GM19397 (cell line): ENCODE results near the gene RGPD5.
A peak's percentile ranks its signal among the peaks of the same experiment; 100 is the strongest.
"Not testable (repeated sequence)": the region's sequence is repeated elsewhere in the genome, so short reads cannot be mapped to it uniquely, and the experiment has no call there.

ENCODE experiments used
- ATAC-seq: cut with Tn5 transposase; IDR thresholded peaks from one replicate; pipeline ENCODE4 v1.9.1; 2021; ENCODE audit warnings: mild to moderate bottlenecking, moderate library complexity; ENCODE audit not compliant: unreplicated experiment

RGPD5 gene

DNA sequence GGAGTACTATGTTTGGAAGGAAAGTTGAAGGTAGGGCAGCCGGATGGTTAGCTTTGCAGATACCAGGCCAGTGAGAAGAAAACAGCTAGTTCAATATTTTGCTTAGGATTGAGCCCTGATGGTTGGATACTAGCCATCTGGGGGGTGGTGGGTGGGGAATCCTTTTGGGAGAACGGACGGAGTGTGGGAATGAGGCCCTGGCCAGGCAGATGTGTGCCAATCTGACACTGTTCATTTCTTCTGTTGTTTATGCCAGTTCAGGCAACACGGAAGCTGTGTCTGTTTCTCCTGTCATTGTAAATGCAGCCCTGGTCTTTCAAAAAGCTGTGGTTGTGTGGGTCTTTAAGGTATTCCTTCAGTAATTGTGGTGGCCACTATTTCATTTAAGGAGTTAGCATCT lies 96.9 kb downstream of the RGPD5 start:
- not testable (repeated sequence) for ATAC-seq

DNA sequence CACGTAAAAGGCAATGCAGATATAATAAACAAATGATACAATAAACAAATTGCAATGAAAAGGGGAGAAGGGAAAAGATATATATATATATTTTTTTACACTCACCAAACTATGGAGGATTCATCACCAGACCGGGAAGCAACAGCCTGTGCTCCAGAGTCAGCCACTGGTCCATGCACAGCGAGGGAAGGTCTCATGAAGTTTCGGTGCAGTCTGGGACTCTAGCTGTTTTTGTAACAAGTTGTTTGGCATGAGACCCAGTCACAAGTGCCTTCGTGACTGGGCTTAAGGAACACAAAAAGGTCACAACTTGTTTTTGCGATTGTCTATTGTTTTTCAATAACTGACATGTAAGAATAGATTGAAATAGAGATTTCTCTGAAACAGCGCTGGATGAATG lies 99.6 kb downstream of the RGPD5 start:
- not testable (repeated sequence) for ATAC-seq

DNA sequence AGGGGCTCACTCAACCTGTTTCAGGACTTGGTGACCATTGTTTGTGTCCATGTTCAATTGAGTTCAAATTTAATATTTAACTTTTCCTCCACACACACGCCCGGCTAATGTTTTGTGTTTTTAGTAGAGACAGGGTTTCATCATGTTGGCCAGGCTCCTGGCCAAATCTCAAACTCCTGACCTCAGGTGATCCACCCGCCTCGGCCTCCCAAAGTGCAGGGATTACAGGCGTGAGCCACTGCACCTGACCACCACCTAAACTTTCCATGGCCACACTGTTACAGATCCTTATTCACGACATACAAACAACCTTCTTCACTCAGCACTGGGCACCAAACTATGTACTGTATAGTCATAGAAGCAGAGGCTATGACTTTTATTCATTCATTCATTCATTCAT lies 100.0 kb downstream of the RGPD5 start:
- not testable (repeated sequence) for ATAC-seq

DNA sequence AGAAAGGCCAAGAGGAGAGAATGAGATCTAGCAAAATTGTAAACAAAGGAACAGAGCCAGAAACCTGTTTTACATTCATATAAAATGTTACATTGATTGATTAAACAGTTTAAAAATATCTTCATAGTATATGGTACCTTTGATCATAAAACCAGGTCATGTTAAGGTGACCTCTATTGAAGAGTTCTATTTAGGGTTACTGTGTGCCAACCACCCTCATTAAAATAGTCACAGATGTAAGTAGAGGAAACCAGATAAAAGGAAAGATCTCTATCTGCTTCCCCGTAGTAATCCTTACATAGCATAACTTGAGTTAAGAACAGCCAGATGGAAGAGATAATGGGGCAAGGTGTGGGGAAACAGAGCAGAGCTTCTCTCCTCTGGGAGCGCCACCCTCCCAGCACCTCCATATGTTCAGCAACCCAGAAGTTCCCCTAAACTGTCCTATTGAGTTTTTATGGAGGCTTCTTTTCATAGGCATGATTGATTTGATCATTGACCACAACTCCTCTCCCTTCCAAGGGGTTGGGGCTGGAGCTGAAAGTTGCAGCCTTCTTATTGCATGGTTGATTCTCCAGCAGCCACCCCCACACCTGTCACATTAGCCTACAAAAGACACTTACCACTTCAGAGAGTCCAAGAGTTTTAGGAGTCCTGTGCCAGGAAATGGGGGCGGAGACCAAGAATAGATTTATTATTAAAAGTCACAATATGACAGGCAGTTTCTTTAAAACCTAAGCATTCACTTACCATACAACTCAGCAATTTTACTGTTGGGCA lies 101.2 kb downstream of the RGPD5 start:
- ATAC-seq = not testable (repeated sequence)

DNA sequence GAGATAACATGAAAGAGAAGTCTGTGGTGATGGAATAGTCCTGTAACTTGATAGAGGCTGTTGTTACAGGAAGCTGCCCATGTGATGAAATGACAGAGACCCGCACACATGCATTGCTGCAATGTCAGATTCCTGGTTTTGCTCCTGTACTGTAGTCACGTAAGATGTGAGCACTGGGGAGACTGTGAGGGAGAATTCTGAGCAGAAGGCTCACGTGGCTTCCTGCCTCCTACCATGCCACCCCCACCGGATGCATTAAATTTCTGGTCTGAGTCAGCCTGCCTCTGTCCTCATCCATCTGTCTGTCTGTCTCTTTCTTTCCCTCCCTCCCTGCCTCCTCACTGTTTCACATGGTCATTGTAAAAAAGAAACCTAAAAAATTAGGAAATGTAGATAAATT lies 102.1 kb downstream of the RGPD5 start:
- ATAC-seq = peak; percentile 96

DNA sequence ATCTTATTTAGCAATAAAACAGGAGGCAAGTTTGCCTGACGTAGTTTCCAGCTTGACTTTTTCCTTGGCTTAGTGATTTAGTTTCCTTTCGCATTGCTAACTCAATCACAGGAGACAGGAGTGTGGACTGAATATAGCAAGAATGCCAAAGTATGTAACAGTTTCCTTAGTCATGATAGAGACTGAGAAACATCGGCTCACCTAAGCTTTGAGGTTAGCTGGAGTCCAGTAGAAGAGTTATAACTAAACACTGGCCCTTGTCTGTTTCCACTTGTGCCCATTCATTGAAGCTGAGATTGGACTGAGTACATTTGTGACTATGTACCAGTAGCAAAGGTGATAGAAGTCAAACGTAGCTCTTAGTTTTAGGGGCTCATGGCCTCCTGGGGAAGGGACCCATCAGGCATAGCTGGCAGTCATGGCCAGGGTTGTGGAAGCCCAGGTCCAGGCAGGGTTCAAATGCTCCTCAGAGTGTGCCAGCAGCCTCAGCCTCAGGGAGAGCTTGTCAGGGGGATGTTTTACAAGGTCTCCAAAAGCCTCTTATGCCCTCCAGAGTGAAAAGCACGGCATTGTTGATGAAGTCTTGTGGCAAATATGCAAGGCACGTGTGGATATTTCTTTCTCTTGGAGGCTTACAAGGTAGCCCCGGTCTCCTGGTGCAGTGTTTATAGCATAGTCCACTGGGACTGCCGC lies 103.8 kb downstream of the RGPD5 start:
- not testable (repeated sequence) for ATAC-seq

DNA sequence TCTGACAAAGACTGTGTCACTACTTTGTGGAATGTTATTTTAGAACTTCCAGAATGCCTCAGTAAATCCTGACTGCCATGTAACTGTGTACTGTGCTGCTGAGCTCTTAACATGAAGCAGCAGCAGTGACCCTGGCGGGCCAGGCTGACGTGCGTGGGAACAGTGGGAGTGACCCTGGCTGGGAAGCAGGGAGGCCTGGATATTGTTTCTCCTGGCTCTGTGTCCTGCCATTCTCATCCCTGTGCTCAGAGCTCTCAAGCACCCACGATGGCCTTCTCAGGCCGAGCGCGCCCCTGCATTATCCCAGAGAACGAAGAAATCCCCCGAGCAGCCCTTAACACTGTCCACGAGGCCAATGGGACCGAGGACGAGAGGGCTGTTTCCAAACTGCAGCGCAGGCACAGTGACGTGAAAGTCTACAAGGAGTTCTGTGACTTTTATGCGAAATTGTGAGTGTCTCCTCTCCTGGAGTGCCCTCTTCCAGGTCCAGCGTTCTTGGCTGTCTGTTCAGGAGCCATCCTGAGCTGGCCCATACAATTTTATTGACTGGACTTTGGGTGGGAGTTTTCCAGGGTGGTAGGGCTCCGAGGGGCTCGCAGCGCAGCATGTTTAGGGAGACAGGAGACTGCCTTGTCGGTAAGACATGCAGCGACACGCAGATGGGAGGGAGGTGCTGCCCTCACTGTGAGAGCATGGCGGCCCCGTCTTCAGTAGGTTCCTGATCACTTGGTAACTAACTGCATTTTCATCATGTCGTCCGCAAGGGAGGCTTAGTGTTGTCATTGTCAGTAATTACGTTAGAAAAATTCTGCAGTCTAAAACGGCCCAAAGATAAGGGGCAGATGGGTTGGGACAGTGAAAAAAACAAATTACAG lies 104.6 kb downstream of the RGPD5 start, which contains the start of gene LIMS3:
LIMS3 (plus strand) TSS at position 227 of the 875 bp plus-strand sequence; CDS start at position 268, 41 bp downstream.
- not testable (repeated sequence) for ATAC-seq

DNA sequence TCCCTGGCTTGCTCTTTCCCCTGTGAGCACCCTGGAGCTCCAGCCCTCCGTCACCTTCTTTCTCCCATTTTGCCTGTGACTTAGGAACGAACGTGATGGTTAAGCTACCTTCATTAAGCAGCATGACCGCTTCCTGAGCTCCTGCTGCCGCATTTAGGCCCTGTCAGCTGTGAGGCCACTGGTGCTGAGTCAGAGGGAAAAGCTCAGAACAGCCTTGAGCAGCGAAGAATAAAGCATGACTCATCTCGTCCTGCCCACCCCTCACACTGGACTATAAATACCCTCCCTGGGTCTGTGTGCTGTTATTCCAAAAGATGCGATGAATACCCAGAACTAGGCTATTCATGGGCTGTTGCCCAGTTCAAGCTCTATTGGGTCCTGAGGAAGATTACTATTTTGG lies 111.7 kb downstream of the RGPD5 start:
- ATAC-seq = not testable (repeated sequence)
